Measurements from ENCODE around the gene RMC1.
"Not testable (repeated sequence)": the region's sequence is repeated elsewhere in the genome, so short reads cannot be mapped to it uniquely, and the experiment has no call there.

Gene RMC1

GRCh38 chr18:23563377-23564043, 60.2 kb downstream of the RMC1 start:
- DNase-seq (ENCODE audit: low read depth) = no peak

- DNase-seq (ENCODE audit: low read depth) = no peak
Measured at GRCh38 chr18:23565916-23566547, 62.7 kb downstream of the RMC1 start.

GRCh38 chr18:23567671-23568070, 64.4 kb downstream of the RMC1 start:
- no peak for DNase-seq (ENCODE audit: low read depth)

GRCh38 chr18:23568281-23569138, 65.2 kb downstream of the RMC1 start:
- no peak for DNase-seq (ENCODE audit: low read depth)

- DNase-seq (ENCODE audit: low read depth) = no peak
Measured at GRCh38 chr18:23569299-23570063, 66.2 kb downstream of the RMC1 start.

- no peak for DNase-seq (ENCODE audit: low read depth)
Measured at GRCh38 chr18:23570912-23571504, 67.7 kb downstream of the RMC1 start.

- DNase-seq (ENCODE audit: low read depth) = no peak
Measured at GRCh38 chr18:23572012-23572411, 68.7 kb downstream of the RMC1 start.

GRCh38 chr18:23572570-23572969, 69.3 kb downstream of the RMC1 start:
- DNase-seq (ENCODE audit: low read depth) = no peak

- DNase-seq (ENCODE audit: low read depth) = no peak
Measured at GRCh38 chr18:23573020-23573419, 69.7 kb downstream of the RMC1 start.

- DNase-seq (ENCODE audit: low read depth) = peak; percentile 18
Measured at GRCh38 chr18:23573626-23574431, 70.5 kb downstream of the RMC1 start.

- no peak for DNase-seq (ENCODE audit: low read depth)
Measured at GRCh38 chr18:23574611-23575308, 71.4 kb downstream of the RMC1 start.

GRCh38 chr18:23575309-23575651, 72.0 kb downstream of the RMC1 start:
- no peak for DNase-seq (ENCODE audit: low read depth)

GRCh38 chr18:23577521-23577920, 74.2 kb downstream of the RMC1 start:
- DNase-seq (ENCODE audit: low read depth) = not testable (repeated sequence)

GRCh38 chr18:23578067-23578701, 74.9 kb downstream of the RMC1 start:
- DNase-seq (ENCODE audit: low read depth) = no peak

- DNase-seq (ENCODE audit: low read depth) = no peak
Measured at GRCh38 chr18:23578891-23579653, 75.8 kb downstream of the RMC1 start.

- DNase-seq (ENCODE audit: low read depth) = no peak
Measured at GRCh38 chr18:23580677-23581367, 77.5 kb downstream of the RMC1 start.

Data from activated T-cell treated with anti-CD3 and anti-CD28 coated beads for 24 hours (primary cell).